Activated CD8-positive, alpha-beta memory T cell treated with anti-CD3 and anti-CD28 coated beads for 1 hour (primary cell): ENCODE results near the gene C10orf90.

Experiments used
- DNase-seq, 2 donors: peaks; one replicate each; pipeline ENCODE4 v3.0.0-alpha.2; 2020; ENCODE audit warnings: low read depth in 1 of 2; ENCODE audit errors: extremely low read depth in 1 of 2

C10orf90 gene

DNA sequence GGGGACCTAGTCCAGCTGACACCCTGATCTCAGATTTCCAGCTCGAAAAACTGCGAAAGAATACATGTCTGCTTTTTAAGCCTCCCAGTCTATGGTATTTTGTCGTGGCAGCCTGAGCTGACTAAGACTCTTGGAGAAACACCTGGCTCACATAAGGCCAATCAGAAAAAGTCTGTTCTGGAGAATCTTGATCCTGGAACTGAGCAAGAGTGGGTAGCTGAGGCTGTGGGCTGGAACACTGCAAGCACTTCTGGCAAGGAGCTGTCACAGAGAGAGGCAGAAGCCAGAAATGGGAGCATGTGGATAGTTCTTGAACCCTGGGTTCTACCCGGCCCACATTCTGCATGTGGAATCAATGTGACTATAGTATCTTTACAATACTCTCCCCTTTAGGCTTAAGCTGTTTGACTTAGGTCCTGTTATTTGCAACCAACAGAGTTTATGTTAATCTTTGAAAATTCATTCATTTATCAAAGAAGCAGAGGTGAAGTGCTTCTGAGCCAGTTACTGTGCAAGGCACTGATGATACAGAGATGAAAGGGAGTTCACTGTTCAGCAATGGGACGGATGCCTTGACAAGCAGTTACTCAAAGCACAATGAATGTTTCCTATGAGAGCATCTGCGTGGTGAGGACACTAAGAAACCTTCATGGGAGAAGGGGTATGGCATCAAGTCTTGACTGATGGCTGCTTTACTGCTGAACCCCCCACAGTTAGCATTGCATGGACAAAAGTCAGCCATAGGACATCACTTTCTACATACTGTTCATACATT lies 4.4 kb upstream of the C10orf90 start:
- no peak for DNase-seq

DNA sequence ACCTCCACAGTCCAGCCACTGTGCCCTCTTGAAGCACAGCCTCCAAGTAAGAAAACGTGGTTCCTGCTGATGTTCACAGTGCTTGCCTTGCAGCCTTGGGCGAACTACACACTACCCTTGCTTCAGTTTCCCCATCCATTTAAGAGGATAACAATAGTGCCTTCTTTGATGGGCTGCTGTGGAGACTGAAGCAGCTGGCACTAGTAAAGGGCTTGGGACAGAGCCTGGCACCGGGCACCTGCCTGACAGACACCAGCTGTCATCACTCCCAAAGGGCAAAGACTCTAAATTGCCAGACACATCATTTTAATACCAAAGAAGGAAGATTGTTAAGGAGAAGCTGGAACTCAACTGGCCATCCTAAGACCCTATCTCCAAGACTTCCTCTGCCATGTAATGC lies 3.1 kb upstream of the C10orf90 start:
- DNase-seq, result no peak

DNA sequence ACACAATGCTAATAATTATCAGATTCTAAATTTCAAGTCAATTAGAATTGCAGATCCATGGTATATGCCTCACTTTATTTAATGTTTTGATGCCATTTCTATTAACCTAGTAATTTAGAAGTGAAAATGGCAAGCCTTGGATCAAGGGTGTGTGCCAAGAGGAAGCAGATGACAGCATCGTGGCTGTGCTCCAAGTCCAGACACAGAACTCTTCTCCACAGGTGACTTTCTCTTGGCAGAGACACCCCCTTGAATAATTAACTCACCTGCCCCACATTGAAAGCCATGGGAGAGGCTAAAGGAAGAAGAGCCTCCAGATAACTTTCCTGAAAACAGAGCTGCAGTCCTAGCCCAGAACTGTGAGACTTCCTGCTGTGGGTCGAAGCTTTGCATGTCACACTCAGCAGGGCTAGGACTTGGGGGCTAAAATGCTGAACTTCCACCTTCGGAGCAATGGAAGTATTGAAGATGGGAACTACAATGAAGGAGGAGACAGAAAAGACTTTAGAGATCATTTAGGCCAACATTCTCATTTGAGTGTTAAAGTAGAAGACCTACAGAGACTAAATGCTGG lies 996 bp upstream of the C10orf90 start:
- DNase-seq, result no peak

DNA sequence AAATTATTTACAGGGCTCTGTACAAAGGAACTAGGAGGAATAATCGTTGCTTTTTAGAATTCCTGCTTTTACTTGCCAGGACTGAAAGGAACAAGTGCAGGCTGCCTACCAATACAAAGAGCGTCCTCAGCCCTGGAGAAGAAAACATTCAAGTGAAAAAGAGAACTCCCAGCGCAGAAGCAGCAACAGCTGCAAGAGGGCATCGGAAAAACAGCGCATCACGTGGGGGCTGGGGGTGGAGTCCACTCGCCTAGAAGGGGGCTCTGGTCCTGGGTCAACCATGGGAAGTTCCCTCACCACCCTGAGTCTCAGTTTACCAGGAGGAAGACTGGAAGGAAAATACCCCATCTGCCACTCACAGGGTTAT lies 385 bp upstream of the C10orf90 start:
- DNase-seq, result no peak

DNA sequence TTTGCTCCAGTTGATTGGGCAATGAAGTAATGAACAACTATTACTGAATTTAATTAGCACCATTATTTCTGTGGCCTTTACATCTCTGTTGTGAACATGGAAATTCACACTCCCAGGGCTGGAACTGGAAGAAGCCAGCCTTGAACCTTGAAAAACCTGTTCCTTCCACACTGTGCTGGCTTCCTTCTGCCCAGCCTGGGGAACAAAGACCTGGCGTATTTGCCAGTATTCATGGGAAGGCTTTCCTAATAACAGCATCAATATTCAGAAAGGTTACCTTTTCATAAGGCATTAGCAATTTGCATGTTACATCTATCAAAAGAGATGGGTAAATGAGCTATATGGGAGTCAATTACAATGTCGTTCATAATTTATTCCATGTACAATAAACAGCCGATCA lies 1.3 kb downstream of the C10orf90 start:
- DNase-seq, result no peak

DNA sequence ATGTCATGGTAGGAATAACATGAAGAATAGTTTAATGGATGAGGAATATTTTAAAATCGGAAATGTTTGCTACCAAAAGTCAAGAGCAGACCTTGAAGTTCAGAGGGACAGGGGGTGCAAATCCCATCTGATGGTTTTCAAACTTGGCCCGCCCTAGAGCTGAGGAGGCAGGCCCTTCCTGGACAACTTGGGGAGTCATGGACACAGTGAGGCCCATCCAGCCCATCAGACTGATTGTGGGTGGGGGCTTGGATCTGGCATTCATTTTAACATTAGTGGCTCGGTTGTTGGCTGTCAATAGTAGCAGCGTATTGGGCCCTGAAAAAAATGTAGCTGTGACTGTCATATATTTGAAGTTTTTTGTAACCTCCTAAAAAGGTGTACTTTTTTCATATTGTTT lies 2.0 kb downstream of the C10orf90 start:
- DNase-seq, result no peak

DNA sequence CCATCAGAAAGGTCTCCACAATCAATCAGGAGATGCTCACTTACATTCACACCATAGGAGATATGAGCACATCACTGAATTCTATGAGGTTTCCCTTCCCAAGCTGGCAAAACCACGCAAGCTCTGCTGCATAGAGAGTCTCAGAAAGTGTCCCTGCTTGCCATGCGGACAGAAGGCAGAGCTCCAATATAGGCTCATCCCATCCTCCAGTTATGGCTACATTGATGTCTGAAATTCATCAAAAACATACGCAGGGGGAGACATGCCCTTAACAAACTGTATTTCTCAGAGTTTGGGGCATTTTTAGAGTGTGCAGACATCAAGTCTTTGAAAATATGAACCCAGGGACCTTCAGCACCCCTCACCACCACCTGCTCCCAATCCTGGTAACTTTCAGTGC lies 2.9 kb downstream of the C10orf90 start:
- DNase-seq, result no peak

DNA sequence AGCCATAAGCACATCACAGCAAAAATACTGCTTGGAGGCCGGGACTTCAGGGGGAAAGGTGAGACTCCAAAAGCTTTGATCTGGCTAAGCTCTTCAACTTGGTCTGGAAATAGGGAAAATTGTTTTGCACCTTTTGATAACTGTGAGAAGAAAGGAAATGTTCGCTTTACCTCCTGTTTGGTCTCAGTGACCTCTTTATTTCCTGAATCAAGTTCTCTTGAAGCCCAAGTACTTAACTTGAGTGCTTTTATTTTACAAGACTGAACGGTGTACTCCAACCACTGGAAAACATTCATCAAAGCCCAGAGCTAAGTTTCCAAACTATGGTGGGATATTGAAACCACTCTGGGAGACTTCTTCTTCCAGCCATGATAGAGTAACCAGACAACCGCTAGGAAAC lies 5.3 kb downstream of the C10orf90 start:
- no peak for DNase-seq

DNA sequence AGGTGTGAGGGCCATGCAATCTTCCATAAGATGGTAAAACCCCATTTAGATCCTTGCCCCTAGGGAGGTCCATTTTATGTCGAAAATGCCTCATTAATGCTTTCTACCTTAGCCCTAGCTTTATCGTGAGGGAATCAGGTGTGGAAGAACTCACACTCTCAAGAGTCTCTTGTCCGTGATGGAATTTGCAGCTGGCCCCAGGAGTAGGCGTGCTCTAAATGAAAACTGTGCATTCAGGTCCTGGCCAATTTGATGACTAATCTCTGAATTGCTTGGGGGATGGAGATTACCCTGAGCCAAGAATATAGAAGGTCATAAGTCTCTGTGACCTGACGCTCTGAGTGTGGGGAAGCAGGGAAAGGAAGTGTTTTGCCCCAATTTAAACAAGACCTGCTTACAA lies 6.6 kb downstream of the C10orf90 start:
- DNase-seq, result no peak

DNA sequence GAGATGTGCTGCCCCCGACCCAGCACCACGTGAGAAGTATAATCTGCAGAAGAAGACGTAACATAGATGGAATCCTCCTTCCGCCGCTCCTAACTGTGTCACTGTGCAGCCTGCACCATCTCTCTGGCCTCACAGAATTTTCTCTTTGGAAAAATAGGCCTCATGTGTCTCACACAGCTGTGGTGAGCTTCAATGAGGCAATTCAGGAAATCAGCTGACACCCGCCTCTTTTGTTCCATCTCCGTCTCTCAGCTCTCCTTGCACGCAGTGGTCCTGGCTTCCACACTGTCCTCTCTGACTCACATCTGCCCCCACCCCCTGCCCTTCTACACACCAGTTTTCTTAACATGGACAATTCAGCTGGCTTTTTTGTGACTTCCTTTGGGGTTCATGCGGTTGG lies 7.2 kb downstream of the C10orf90 start:
- DNase-seq, result no peak

DNA sequence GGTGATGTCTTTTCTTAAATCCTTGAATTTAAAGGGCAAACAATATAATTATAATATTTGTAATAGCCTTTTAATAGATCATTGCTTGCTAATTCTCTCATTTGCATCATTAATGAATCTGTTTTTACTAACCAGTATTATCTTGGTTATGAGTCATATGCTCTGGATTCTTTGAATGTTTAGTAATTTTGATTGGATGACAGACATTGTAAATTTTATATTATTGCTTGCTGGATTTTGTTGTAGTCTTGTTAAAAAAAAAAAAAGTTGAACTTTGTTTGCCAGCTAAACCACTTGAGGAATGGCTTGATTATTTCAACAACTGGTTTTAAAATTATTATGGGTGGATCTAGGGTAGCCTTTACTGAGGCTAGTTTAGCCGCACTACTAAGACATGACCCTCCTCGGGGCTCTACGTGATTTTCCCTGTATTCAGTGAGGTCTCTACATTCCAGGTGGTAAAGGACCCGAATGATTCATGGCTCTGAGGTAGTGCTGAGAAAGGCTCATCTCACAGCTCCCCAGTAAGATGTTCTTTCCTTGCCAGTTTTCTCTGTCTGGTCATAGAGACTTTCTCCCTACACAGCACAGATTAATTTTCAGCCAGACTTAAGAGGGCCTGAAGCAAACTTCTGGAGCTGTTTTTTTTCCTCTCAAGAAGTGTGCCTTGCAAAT lies 8.5 kb downstream of the C10orf90 start:
- no peak for DNase-seq

DNA sequence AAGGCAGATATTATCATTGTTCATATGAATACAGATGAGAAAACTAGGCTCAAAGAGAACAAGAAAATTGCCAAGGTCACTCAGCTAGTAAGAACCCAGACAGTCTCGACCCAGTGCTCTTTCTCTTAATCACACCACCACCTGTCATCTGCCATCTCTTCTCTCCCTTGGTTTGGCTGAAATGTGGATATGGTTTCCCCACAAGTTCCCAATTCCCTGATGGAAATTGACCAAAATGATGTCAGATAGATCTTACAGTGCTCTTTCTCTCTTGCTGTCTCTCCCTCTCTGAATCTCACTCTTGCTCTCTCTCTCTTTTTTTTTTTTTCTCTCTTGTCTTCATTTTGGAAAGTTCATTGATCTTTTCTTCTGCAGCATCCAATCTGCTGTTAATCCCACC lies 9.1 kb downstream of the C10orf90 start:
- no peak for DNase-seq

DNA sequence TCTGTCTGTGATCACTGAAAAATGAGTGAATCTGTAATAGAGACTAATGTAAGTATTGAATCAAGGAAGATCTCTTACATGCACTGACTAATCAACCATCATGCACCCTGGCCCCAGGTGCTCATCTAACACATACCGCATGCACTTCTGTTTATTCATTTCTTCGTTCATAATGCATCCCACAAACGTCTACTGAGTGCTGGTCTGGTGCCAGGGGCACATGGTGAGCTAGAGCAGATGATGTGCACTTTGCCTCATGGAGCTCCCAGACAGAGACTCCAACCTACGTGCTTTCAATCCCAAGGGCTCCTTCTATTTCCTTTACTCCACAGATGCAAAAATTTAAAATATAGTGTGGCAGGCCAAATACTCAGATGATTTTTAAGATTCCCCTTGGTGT lies 10.7 kb downstream of the C10orf90 start:
- no peak for DNase-seq

DNA sequence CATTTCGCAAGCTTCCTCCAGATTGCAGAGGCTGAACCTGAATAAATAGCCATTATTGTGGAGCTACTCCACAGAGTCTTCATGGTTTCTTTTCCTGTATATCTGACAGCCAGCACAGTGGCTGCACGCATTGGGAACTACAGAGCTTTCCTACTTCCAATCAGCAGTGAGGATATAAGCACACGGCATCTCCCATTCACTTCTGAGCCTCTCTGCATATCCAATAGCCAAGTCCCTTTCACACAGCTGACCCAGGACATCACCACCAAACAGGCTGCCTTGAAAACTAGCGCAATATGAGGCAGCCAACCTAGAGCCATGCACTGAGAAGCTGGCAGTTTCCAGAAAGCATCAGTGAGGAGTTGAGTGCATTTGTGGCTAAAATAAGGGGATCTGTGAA lies 11.6 kb downstream of the C10orf90 start:
- DNase-seq, result no peak

DNA sequence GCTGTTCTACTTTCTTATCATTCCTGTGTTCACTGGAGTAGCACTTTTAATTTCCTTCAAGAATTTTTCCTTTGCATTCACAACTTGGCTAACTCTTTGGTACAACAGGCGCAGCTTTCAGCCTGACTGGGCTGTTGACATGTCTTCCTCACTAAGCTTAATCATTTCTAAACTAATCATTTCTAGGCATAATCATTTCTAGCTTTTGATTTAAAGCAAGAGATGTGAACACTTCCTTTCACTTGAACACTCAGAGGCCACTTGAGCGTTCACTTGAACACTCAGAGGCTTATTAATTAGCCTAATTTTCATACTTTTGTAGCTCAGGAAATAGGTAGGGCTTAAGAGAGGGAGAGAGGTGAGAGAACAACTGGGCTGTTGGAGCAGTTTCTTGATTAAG lies 15.9 kb downstream of the C10orf90 start:
- no peak for DNase-seq

DNA sequence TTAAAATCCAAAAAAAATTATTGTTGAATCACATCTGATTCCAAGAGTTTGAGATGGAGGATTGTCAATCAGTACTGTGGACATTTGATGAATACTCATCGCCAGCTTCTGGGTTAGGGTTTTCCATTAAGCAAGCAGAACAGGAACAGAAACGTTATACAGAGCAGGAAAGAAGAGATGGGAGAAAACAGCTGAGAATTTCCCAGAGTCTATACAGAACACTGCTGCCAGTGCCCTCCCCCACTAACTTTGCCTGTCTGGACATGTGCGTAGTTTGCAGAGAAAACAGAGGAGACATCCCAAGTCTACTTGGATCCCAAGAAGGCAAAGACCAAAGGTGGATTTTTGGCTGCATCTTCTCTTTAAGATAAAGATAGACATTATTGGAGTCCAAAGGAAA lies 19.0 kb downstream of the C10orf90 start:
- DNase-seq, result no peak

DNA sequence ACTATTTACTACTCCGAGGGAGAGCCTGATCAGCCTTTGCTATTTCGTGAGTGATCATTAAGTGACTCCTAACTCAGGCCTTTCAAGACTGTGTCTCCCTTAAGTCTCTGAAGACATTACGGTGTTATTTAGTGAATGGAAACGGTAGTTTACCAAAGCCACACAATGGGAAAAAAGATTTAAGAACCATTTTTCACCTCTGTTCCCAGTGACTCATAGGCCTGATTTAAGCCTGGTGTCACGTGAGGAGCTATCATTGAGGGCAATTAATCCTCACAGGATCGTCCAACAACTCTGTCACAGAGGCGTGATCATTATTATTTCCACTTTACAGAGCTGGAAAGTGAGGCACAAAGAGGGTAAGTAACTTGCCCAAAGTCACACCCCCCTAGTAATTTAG lies 20.3 kb downstream of the C10orf90 start:
- DNase-seq, result no peak

DNA sequence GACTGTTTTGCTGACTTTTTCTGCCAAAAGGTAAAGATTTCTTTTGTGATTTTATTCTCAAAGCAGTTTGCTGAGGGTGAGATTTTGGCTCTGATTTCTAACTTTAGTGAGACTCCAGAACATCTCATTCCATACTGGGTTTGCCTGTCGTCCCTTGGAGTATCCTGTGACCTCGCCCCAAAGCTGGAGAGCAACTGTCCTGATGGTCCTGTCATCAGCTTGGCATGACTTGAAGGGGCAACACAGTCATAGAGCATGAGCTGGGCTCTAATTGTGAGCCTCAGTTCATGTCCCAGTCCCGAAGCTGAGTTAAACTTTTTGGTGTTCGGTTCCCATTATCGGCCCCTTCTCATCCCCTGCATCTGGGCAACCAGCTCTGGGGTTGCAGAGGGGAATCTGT lies 23.4 kb downstream of the C10orf90 start:
- DNase-seq, result no peak

DNA sequence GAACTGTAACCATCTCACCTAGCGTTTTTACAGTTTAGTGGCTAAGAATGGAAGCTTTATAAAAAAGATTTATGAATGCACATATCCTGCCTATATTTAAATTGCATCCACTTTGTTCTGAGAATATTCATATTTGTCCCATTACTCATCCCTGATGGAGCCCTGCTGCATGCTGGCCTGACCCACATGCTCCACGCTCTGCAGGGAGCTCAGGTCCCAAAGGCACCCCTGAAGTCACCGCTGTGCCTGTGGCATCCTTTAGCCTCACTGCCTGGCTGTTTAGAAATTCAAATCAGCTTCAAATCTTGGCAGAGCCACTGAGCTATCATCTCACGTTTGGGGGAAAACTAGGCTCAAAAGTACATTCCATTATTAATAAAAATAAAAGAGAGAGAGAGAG lies 24.4 kb downstream of the C10orf90 start:
- no peak for DNase-seq

DNA sequence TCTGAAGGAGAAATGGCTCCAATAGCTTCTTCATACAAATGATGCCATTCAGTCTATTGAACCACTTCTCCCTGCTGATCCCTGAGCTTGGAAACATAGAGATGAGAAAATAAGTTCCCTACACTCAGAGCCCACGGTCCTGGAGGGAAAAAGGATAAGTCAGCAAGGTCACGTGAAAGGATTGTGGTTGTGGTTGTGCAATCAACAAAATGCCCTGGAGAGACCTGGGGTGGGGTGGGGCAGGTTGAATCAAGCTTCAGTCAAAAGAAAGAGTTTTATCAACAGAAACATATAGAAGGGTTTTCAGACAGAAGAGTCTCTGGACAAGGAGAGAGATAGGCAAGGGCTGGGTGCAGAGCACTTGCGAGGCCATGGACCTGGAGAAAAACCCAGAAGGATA lies 30.1 kb downstream of the C10orf90 start:
- no peak for DNase-seq

DNA sequence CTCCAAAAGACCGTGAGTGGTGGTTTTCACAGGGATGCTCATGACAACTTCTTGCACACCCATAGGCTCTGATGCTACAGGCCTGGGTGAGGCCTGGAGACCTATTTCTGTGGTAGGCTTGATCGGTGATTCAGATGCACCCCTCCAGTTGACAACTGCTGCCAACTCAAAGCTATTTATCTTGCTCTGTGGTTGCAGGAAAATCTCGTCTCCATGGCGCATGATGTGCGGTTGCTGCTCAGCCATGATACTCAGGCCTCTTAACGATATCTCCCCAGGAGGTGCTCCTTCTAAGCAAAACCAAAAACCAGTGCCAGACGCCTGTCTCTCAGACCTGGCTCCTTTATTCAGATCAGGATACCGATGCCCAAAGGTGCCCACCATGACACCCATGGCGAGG lies 31.4 kb downstream of the C10orf90 start:
- DNase-seq, result no peak

DNA sequence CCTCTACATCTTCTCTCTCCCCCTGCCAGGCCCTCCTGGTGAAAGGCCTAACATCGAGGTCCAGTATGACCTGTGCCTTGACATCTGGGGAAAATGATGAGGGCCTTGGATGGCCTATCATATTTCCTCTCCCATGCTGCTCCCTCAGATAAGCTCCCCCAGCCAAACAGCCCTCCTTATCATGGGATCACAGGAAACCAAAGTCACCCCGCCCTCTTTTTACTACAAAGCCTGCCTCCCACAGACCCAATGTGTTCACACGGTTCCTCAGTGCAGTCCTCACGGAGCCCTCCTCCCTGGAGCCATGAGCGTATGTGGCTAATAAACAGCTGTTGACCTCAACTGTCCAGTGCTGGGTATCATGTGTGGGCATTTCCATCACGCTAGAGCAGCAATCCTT lies 32.0 kb downstream of the C10orf90 start:
- no peak for DNase-seq

DNA sequence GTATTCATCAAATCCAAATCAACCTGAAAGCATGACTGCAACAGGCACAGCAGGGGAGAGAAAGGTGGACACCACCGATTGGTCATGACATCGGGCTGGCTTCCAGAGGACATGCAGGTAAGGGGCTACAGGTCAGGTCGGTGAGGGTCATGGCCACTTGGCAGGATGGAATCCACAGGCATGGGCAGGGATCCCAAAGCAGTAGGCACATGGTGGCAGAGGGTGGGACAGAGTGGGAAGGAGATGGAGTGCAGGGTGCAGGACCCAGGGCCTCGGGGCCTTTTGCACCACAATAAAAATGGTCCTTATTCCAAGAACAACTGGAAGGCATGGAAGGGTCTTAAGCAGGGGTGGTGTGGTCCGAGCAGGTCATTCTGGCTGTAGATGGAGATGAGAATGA lies 33.0 kb downstream of the C10orf90 start:
- DNase-seq, result no peak
